GM18507 (cell line): ENCODE measurements around the gene ISL1.

ENCODE experiments used
- DNase-seq: peaks from one replicate; pipeline ENCODE4 v3.0.0; 2011; ENCODE audit warnings: low read depth; ENCODE audit not compliant: insufficient read length; ENCODE audit errors: extremely low spot score
- FAIRE-seq: peaks from 2 replicates; lab custom pipeline; 2011; peaks lifted over from hg19 to GRCh38; lab: Jason Lieb, UNC

ISL1 gene

DNA sequence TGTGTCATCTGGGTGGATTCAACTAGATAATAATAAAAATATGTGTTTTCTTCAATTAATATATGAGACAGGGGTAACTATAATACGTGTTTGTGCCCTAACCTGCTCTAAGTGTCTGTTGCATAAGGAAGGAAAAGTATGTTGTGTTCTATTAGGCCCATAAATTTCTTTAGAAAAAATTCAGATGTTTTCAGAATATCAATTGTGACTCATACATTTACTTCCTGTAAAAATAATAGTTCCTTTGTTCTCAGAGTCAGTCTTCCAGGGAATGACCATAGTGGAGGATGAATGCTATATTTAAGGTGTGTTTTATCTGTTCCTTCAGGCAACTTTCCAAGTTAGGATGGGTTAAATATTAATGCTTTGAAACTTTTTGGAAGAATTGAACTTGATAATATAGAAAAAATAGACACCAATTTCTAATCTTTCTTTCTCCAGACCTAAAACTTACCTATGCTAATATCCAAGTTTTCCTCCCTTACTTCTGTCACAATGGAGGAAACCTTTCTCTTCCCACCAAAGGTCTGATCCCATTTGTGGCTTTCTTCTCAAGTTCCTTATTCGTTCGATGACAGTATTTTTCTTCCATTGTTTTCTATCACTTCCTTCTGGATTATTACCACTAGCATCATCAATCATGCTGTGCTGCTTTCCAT, 49.9 kb downstream of the ISL1 start:
- FAIRE-seq: no peak
- no peak for DNase-seq

DNA sequence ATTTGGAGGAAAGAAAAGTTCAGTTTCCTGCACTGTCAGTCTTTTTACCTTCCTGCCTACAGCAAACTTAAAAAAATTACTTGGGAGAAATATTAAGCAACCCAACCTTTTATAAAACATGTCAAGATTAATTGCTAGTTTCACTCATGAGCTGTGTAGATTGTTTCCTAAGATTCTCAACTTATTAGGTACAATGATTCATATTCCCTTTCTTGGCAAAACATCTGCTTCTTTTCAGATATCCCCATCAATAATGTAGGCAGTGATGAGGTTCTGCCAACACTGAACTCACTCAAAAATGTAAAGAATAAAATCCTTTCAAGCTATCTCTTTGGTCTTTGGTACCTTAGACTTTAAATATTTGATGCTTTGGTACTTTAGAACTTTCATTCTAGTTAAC, 56.0 kb downstream of the ISL1 start:
- DNase-seq (no peak), FAIRE-seq (no peak)
